Heart left ventricle (tissue), 13 donors: ENCODE measurements around the gene SRBD1.

Experiments
- POLR2A ChIP-seq, 2 donors: fragments of 450-650 bp; IDR thresholded peaks; one replicate each; pipeline ENCODE4 v1.6.1; 2017; ENCODE audit warnings: antibody characterized with exemption in 2 of 2, mild to moderate bottlenecking in 2 of 2, moderate library complexity in 2 of 2
- TF ChIP-seq, protein P1 (sequence below), 12 donors: fragments of 200-600 bp; sonication (generic) in 4 of 12; IDR thresholded peaks; one replicate each; pipeline versions ENCODE4 v1.5.0 to v1.8.0; 2018 to 2022; ENCODE audit warnings: antibody characterized with exemption in 12 of 12, mild to moderate bottlenecking in 5 of 12
- donor health status: ischemic (EF 13 %, LVEDD 7.1; RV severe dilation, severe dysfunction).
- donor health status: DM: no; HTN: yes; CAD: no.
- donor health status: DM: no; HTN: no; CAD: no.
- donor health status: ischemic (EF 25% LVEDD 6.9; RV normal size, moderate dysfunction).
- donor health status: ischemic (EF 25% LVEDD 5.7; RV mildly dilated, moderate dysfunction).
- donor health status: ischemic (EF 35%, LVEDD 5.7; RV mildly dilated, moderate dysfunction).
- donor health status: nonischemic (EF 11% LVEDD 7.7; RV severe dilation, severe dysfunction).
- donor health status: DM: yes; HTN: yes; CAD: no.
- donor health status: PGD.
- donor health status: ischemic (EF 29% LVEDD 5.4; RV normal size, mild dysfunction).
- donor health status: nonischemic (EF 23%, LVEDD 6.1; RV moderate dilation, normal function).

DNA sequence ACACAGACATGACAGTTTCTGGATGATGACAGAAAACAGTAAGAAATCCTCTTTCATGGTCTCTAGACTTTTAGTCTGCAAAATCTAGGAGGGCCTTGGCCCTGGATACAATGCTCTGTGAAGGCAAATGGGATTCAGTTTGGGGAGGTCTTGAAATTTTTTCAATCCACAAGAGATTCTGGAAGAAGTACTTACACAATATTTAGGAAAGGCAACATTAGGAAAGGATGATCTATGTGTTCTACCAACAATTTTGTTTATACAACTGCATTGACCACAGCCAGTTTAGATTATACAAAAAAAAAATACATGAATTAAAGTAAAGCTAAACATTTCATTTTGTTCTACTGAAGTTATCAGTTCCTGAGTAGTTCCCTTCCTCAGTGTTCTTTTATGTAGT is 208.0 kb downstream of the SRBD1 start:
- no peak for TF ChIP-seq POLR2A (IDR thresholded peaks at IDR 0.05)
- TF ChIP-seq, protein P1, sequence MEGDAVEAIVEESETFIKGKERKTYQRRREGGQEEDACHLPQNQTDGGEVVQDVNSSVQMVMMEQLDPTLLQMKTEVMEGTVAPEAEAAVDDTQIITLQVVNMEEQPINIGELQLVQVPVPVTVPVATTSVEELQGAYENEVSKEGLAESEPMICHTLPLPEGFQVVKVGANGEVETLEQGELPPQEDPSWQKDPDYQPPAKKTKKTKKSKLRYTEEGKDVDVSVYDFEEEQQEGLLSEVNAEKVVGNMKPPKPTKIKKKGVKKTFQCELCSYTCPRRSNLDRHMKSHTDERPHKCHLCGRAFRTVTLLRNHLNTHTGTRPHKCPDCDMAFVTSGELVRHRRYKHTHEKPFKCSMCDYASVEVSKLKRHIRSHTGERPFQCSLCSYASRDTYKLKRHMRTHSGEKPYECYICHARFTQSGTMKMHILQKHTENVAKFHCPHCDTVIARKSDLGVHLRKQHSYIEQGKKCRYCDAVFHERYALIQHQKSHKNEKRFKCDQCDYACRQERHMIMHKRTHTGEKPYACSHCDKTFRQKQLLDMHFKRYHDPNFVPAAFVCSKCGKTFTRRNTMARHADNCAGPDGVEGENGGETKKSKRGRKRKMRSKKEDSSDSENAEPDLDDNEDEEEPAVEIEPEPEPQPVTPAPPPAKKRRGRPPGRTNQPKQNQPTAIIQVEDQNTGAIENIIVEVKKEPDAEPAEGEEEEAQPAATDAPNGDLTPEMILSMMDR (IDR thresholded peaks at IDR 0.05), result no peak
